GM18499 (cell line): ENCODE results near the gene MTRR.

Experiments
- ATAC-seq: cut with Tn5 transposase; IDR thresholded peaks from one replicate; pipeline ENCODE4 v1.9.1; 2021; ENCODE audit warnings: moderate number of reproducible peaks; ENCODE audit not compliant: insufficient read depth, unreplicated experiment

Gene MTRR

DNA sequence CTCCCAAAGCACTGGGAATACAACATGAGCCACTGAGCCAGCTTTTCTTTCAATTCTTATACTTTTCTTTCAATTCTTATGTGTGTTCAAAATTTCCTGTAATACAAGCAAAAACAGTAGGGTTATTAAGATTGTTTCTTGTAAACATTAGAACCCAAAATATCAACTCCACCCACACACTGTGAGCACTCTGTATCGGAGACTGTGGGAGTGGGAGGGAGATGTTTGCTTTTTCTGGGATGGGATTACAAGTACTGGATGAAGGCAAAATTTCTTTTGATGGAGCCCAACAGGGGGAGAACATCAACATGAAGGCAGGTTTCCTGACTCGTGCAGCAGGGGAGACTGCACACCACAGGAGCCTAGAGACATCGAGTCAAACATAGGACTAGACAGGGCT, 13.3 kb upstream of the MTRR start:
- ATAC-seq: no peak

DNA sequence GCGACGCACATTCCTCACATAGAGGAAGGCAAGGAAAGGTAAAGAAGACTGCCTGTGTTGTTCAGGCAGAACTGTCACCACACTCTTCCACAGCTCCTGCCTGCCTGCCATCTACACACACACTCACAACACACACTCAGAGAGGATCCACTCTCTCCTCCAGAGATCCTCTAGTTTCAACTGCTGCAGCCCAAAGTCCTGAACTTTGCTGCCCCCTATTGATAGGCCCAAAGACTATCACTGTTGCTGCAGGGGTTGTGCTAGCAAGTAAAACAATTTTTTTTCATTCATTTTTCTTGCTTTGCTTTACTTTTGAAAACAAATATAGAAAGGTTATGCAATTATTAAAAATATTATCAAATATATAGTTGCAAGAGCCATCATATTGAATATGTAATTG, 12.1 kb upstream of the MTRR start:
- ATAC-seq: no peak

DNA sequence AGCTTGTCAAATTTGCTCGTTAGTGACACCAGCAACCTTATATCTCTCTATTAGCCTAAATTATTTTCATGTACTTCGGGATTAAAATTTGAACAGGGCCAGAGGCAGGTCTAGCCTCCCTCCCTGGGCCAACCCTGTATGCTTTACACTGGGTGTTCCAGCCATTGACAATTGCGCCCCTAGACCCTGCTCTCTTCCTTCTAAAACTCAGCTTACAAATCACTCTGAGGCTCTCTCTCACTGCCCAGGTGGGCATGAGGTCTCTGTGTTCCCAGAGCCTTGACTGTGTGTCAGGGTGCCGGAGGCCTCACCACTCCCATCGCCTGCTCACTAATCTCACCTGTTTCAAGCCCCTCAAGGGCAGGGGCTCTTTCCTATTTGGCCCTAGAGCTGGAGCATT, 11.6 kb upstream of the MTRR start:
- ATAC-seq: no peak

GRCh38 chr5:7857926-7858632, 10.9 kb upstream of the MTRR start:
- no peak for ATAC-seq

- ATAC-seq: no peak
These were observed 2.8 kb upstream of the MTRR start for GRCh38 chr5:7866196-7866595.

DNA sequence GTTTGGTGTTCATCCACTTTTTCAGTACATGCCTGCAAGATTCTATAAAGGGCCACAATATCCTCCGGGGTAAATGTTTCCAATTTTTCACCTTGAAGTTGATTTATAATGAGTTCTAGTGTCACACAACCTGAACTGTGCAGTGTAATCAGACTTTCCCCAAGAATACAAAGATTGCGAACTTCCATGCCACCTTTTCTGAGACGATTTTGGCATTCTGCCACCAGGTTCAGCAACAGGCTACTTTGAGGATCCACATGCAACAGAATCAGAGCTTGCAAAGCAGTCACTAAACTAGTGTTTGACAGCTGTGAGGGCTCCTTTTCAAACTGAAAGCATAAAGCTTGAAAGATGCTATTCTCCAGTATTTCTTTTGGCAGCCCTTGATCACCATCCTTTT, 1.7 kb upstream of the MTRR start:
- ATAC-seq: no peak

GRCh38 chr5:7868427-7868772, 548 bp upstream of the MTRR start:
- ATAC-seq: no peak

DNA sequence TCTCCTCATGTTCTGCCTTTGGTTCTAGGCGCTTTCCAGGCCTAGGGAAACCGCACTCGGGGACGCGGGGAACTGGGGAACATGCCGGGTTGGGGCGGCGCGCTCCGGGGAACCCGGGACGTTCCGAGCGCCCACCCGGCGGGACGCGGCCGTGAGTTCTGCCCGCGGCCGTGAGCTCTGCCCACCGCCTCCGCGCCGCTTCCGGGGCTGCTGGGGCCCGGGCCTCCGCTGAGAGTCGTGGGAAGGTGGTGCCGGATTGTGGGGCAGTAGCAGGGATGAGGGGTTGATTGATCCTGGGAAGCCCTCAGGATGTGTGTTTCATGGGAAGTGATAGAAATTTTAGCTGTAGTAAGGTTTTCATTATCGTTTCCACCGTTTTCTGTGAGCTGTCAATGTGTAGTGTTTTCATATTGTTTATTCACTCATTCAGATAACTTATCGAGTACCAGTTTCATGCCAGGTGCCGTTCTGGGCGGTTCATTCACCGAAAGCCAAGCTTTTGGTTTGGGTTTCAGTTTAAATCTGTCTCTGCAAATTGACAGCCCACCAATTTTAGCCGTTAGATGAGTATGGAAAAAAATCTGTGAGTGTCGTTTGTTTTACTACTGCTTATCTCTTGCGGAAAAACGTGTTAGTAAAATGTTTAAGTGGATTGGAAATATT, 657 bp downstream of the MTRR start:
- ATAC-seq: peak; percentile 0

DNA sequence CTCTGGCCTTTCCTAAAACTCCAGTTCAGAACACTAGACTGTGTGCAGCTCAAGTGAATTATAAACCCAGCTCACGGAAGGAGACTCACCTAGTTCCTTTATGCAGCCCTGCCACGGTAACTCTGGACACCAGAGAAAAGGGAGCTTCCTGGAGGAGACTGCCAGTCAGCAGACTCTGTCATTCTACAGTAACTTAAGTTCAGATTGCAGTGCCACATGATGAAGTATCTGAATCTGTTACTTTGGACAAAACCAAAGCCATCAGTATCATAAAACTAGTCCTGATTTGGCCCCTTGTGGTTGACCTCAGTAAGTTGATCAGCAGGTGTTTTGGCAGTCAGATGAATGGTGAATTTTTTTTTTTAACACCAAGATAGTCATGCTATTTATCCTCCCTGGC, 2.7 kb downstream of the MTRR start:
- ATAC-seq: peak; percentile 25

- ATAC-seq: no peak
These were observed 3.7 kb downstream of the MTRR start for GRCh38 chr5:7872517-7873130.

DNA sequence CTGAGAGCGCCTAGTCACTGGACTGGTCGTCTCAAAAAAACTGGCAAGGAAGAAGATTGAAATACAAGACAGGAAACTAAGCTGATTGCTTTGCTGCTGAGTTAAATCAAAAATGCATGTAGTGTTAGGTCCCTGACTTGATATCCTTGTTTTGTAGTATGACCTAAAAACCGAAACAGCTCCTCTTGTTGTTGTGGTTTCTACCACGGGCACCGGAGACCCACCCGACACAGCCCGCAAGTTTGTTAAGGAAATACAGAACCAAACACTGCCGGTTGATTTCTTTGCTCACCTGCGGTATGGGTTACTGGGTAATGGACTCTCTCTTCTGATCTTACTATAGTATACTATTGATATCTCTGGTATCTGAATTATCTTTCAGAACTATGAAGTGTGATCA, 4.3 kb downstream of the MTRR start:
- ATAC-seq: no peak

GRCh38 chr5:7874639-7875038, 5.7 kb downstream of the MTRR start:
- ATAC-seq: no peak

DNA sequence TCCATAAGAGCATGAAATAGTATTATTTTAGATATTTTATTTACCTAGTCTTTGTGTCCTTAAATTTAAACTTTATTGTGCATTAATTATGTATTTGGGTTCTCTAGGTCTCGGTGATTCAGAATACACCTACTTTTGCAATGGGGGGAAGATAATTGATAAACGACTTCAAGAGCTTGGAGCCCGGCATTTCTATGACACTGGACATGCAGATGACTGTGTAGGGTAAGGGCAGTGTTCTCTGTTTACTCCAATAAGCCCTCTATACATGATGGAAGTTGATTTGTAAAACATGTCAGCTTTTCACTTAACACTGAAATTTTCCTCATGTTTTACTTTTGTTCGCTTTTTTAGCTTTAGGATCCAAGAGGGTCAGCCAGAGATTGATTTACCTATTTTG, 6.2 kb downstream of the MTRR start:
- no peak for ATAC-seq

GRCh38 chr5:7876867-7877266, 7.9 kb downstream of the MTRR start:
- ATAC-seq: no peak

GRCh38 chr5:7877851-7878250, 8.9 kb downstream of the MTRR start:
- ATAC-seq: no peak

- ATAC-seq: peak; percentile 99
These were observed 9.5 kb downstream of the MTRR start for GRCh38 chr5:7878381-7878873.

GRCh38 chr5:7881091-7881490, 12.1 kb downstream of the MTRR start:
- ATAC-seq: no peak

DNA sequence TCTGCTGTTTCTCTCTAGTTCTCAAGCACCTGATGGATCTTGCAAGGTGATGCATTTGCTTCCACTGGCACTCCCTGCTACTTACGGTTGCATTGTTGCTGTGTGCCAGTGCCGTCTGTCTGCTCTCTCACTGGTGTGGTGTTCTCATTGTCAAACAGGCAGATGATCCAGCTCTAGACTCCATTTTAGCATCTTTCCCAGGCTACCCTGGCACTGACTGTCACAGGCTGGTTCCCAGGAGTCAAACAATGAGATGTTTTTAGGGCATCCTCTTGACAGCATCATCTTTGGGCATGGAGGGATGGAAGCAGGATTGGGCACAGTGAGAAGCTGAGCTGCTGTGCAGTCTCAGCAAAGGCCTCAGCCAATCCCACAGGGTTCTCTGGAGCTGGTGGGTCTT, 12.9 kb downstream of the MTRR start:
- no peak for ATAC-seq

DNA sequence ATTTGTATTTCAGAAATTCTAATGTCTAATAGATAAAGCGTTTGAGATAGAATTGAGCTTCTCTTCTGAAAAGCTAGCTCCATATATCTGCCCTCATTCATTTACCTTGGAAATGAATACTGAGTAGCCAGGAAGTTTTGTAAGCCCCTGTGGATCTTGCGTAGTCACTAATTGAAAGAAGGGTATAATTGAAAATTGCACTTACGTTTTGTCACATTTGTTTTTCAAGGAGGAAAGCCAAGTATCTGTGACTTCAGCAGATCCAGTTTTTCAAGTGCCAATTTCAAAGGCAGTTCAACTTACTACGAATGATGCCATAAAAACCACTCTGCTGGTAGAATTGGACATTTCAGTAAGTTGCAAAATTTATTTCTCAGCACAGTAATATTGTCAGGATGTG, 14.0 kb downstream of the MTRR start:
- no peak for ATAC-seq

- no peak for ATAC-seq
These were observed 15.7 kb downstream of the MTRR start for GRCh38 chr5:7884491-7885267.
